BLaER1 (cell line): ENCODE measurements around the gene PHLPP1.

ENCODE experiments used
- H3K27ac ChIP-seq: shearing (Covaris generic); formaldehyde crosslinking; 2 replicates; pipeline ENCODE4 v1.8.1; 2022
- H3K27me3 ChIP-seq: shearing (Covaris generic); formaldehyde crosslinking; 2 replicates; pipeline ENCODE4 v1.8.1; 2022
- H3K36me3 ChIP-seq: shearing (Covaris generic); formaldehyde crosslinking; 2 replicates; pipeline ENCODE4 v1.8.1; 2022
- H3K4me1 ChIP-seq: shearing (Covaris generic); formaldehyde crosslinking; 2 replicates; pipeline ENCODE4 v1.8.1; 2022
- H3K4me2 ChIP-seq: shearing (Covaris generic); formaldehyde crosslinking; 2 replicates; pipeline ENCODE4 v1.8.1; 2022
- H3K4me3 ChIP-seq: shearing (Covaris generic); formaldehyde crosslinking; 2 replicates; pipeline ENCODE4 v1.8.1; 2022
- H3K9ac ChIP-seq: shearing (Covaris generic); formaldehyde crosslinking; 2 replicates; pipeline ENCODE4 v1.8.1; 2022
- H3K9me3 ChIP-seq: shearing (Covaris generic); formaldehyde crosslinking; 2 replicates; pipeline ENCODE4 v1.8.1; 2022
- H4K20me1 ChIP-seq: shearing (Covaris generic); formaldehyde crosslinking; 2 replicates; pipeline ENCODE4 v1.8.1; 2022
- Cebpa-rat ChIP-seq: shearing (Covaris generic); IDR thresholded peaks from 2 replicates; pipeline ENCODE4 v1.8.1; 2022

PHLPP1 gene

GRCh38 chr18:62755454-62755853 is 40.1 kb downstream of the PHLPP1 start:
- Histone ChIP-seq H3K4me2 (no peak overlapping the region), H3K36me3 (peaks cover 40% of the 10 kb centered on the region), H3K9me3 (peaks cover 9% of the 10 kb centered on the region; the same call in 1 of the 2 replicates), H4K20me1 (peaks cover 100% of the 10 kb centered on the region), H3K4me1 (peaks cover 17% of the 10 kb centered on the region), H3K9ac (no peak overlapping the region), H3K27me3 (no peaks in the 10 kb centered on the region), H3K4me3 (no peak overlapping the region), H3K27ac (no peak overlapping the region)
- TF ChIP-seq Cebpa-rat, result no peak

- peaks cover 9% of the 10 kb centered on the region for H3K9me3 ChIP-seq
- no peak overlapping the region for H3K4me2 ChIP-seq
- no peak for TF ChIP-seq Cebpa-rat
- peaks cover 44% of the 10 kb centered on the region for H3K36me3 ChIP-seq
- H4K20me1 ChIP-seq, result peaks cover 99% of the 10 kb centered on the region
- no peak overlapping the region for H3K27ac ChIP-seq
- no peak overlapping the region for H3K9ac ChIP-seq
- peaks cover 12% of the 10 kb centered on the region for H3K4me1 ChIP-seq
- no peaks in the 10 kb centered on the region for H3K27me3 ChIP-seq
- no peak overlapping the region for H3K4me3 ChIP-seq
Measured at GRCh38 chr18:62755946-62756345, 40.6 kb downstream of the PHLPP1 start.

GRCh38 chr18:62757399-62758010 is 42.2 kb downstream of the PHLPP1 start:
- Histone ChIP-seq H3K27ac (no peak overlapping the region), H4K20me1 (peaks cover 99% of the 10 kb centered on the region), H3K27me3 (no peaks in the 10 kb centered on the region), H3K36me3 (peaks cover 45% of the 10 kb centered on the region), H3K9ac (no peak overlapping the region), H3K4me1 (no peaks in the 10 kb centered on the region), H3K4me3 (no peak overlapping the region), H3K4me2 (no peak overlapping the region), H3K9me3 (peaks cover 9% of the 10 kb centered on the region)
- TF ChIP-seq Cebpa-rat, result no peak

GRCh38 chr18:62758591-62758990 is 43.2 kb downstream of the PHLPP1 start:
- Histone ChIP-seq H3K9ac (no peak overlapping the region), H4K20me1 (peaks cover 99% of the 10 kb centered on the region), H3K27ac (no peak overlapping the region), H3K4me1 (no peaks in the 10 kb centered on the region), H3K27me3 (no peaks in the 10 kb centered on the region), H3K4me2 (no peak overlapping the region), H3K4me3 (no peak overlapping the region), H3K9me3 (peaks cover 9% of the 10 kb centered on the region), H3K36me3 (peaks cover 52% of the 10 kb centered on the region)
- TF ChIP-seq Cebpa-rat, result no peak

- H3K27ac ChIP-seq, result no peak overlapping the region
- H3K36me3 ChIP-seq, result peaks cover 50% of the 10 kb centered on the region
- no peaks in the 10 kb centered on the region for H3K27me3 ChIP-seq
- H3K4me2 ChIP-seq, result no peak overlapping the region
- no peaks in the 10 kb centered on the region for H3K4me1 ChIP-seq
- no peak overlapping the region for H3K4me3 ChIP-seq
- H3K9ac ChIP-seq, result no peak overlapping the region
- H3K9me3 ChIP-seq, result peaks cover 7% of the 10 kb centered on the region
- peaks cover 99% of the 10 kb centered on the region for H4K20me1 ChIP-seq
- no peak for TF ChIP-seq Cebpa-rat
Measured at GRCh38 chr18:62759704-62760402, 44.5 kb downstream of the PHLPP1 start.

- H3K36me3 ChIP-seq, result peaks cover 45% of the 10 kb centered on the region
- H3K9me3 ChIP-seq, result peaks cover 2% of the 10 kb centered on the region; the same call in 1 of the 2 replicates
- H3K27me3 ChIP-seq, result no peaks in the 10 kb centered on the region
- no peak overlapping the region for H3K4me2 ChIP-seq
- no peak overlapping the region for H3K27ac ChIP-seq
- H3K4me1 ChIP-seq, result no peaks in the 10 kb centered on the region
- H3K4me3 ChIP-seq, result no peak overlapping the region
- no peak overlapping the region for H3K9ac ChIP-seq
- H4K20me1 ChIP-seq, result peaks cover 99% of the 10 kb centered on the region
- TF ChIP-seq Cebpa-rat, result no peak
Measured at GRCh38 chr18:62760403-62760734, 45.0 kb downstream of the PHLPP1 start.

GRCh38 chr18:62763101-62763521 is 47.8 kb downstream of the PHLPP1 start:
- Histone ChIP-seq H3K9me3 (no peaks in the 10 kb centered on the region; the same call in 1 of the 2 replicates), H3K27me3 (no peaks in the 10 kb centered on the region), H3K4me3 (no peak overlapping the region), H4K20me1 (peaks cover 96% of the 10 kb centered on the region), H3K4me2 (no peak overlapping the region), H3K36me3 (peaks cover 27% of the 10 kb centered on the region), H3K4me1 (peaks cover 6% of the 10 kb centered on the region; the same call in 1 of the 2 replicates), H3K9ac (no peak overlapping the region), H3K27ac (no peak overlapping the region)
- TF ChIP-seq Cebpa-rat, result no peak

- no peak overlapping the region for H3K4me3 ChIP-seq
- H3K4me1 ChIP-seq, result peaks cover 14% of the 10 kb centered on the region
- peaks cover 85% of the 10 kb centered on the region for H4K20me1 ChIP-seq
- TF ChIP-seq Cebpa-rat, result no peak
- H3K27me3 ChIP-seq, result no peaks in the 10 kb centered on the region
- H3K9me3 ChIP-seq, result peaks cover 9% of the 10 kb centered on the region
- peaks cover 28% of the 10 kb centered on the region for H3K36me3 ChIP-seq
- H3K27ac ChIP-seq, result no peak overlapping the region
- no peak overlapping the region for H3K9ac ChIP-seq
- H3K4me2 ChIP-seq, result no peak overlapping the region
Measured at GRCh38 chr18:62766266-62766665, 50.9 kb downstream of the PHLPP1 start.

GRCh38 chr18:62767321-62767720 is 52.0 kb downstream of the PHLPP1 start:
- Histone ChIP-seq H3K4me1 (peaks cover 22% of the 10 kb centered on the region), H3K4me3 (no peak overlapping the region), H3K9me3 (peaks cover 9% of the 10 kb centered on the region), H3K27ac (no peak overlapping the region), H4K20me1 (peaks cover 82% of the 10 kb centered on the region), H3K9ac (no peak overlapping the region), H3K4me2 (no peak overlapping the region), H3K27me3 (no peaks in the 10 kb centered on the region), H3K36me3 (peaks cover 28% of the 10 kb centered on the region)
- TF ChIP-seq Cebpa-rat, result no peak

- H4K20me1 ChIP-seq, result peaks cover 82% of the 10 kb centered on the region
- no peak for TF ChIP-seq Cebpa-rat
- no peak overlapping the region for H3K9ac ChIP-seq
- peaks cover 27% of the 10 kb centered on the region for H3K36me3 ChIP-seq
- no peak overlapping the region for H3K27ac ChIP-seq
- no peak overlapping the region for H3K4me2 ChIP-seq
- H3K4me3 ChIP-seq, result no peak overlapping the region
- H3K9me3 ChIP-seq, result peaks cover 9% of the 10 kb centered on the region
- peaks cover 25% of the 10 kb centered on the region for H3K4me1 ChIP-seq
- no peaks in the 10 kb centered on the region for H3K27me3 ChIP-seq
Measured at GRCh38 chr18:62767836-62768557, 52.7 kb downstream of the PHLPP1 start.
